Measurements from ENCODE around the gene MECP2.
A peak's percentile ranks its signal among the peaks of the same experiment; 100 is the strongest.
"Not testable (repeated sequence)": the region's sequence is repeated elsewhere in the genome, so short reads cannot be mapped to it uniquely, and the experiment has no call there.

The MECP2 gene

DNA sequence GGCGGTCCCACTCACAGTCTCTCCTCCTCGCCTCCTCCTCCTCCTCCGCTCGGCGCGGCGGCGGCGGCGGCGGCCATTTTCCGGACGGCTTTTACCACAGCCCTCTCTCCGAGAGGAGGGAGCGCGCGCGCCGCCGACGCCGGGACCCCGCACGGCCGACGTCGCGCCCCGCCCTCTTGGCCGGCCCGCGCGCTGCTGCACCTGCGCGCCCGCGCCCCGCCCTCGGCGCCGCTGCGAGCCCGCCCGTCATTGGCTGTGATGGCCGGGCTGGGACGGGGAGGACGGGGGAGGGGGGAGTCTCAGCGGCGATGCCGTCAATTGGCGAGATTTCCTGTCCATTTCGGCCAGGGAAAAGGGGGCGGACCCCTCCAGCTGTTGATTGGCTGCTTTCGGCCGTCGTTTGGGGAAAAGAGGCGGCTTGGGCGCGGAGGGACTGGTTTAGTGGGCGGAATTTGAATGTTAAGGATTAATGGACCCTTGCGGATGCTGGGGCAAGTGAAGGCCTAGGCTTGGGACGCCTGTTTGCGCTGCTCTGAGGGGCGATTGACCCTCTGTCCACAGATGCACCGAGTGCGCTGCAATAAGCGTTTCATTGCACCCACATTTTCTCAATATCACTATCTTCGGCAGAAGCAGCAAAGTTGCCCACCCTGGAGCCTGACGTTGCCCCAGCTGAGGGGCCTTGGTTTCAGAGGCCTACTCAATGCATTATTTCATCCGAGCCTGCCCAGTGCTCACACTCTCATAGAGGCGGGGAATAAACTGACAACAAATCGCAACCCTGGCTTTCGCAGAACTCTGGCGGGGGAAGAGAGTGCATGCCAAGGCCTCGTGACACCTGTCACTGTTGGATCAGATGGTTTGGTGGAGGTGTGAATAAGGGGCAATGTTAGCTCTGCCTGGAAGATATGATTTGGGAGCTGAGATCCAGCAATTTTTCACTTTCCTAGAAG is at the start of gene MECP2:
Gene MECP2 (minus strand): TSS at position 129 of the 953 bp plus-strand sequence.
- DNase-seq (ENCODE audit: extremely low read depth, low read depth), result peak; percentile 70
- TF ChIP-seq, protein P1, sequence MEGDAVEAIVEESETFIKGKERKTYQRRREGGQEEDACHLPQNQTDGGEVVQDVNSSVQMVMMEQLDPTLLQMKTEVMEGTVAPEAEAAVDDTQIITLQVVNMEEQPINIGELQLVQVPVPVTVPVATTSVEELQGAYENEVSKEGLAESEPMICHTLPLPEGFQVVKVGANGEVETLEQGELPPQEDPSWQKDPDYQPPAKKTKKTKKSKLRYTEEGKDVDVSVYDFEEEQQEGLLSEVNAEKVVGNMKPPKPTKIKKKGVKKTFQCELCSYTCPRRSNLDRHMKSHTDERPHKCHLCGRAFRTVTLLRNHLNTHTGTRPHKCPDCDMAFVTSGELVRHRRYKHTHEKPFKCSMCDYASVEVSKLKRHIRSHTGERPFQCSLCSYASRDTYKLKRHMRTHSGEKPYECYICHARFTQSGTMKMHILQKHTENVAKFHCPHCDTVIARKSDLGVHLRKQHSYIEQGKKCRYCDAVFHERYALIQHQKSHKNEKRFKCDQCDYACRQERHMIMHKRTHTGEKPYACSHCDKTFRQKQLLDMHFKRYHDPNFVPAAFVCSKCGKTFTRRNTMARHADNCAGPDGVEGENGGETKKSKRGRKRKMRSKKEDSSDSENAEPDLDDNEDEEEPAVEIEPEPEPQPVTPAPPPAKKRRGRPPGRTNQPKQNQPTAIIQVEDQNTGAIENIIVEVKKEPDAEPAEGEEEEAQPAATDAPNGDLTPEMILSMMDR (IDR thresholded peaks at IDR 0.05; ENCODE audit: low read depth, low read length, missing control alignments), result no peak
- peak within 1 kb of the TSS; percentile 67 for H3K4me3 ChIP-seq (replicated peaks; ENCODE audit: low read depth, low read length)

DNA sequence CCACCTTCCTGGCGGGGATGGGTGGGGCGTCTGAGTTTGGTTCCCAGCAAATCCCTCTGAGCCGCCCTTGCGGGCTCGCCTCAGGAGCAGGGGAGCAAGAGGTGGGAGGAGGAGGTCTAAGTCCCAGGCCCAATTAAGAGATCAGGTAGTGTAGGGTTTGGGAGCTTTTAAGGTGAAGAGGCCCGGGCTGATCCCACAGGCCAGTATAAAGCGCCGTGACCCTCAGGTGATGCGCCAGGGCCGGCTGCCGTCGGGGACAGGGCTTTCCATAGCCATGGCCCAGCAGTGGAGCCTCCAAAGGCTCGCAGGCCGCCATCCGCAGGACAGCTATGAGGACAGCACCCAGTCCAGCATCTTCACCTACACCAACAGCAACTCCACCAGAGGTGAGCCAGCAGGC is 46.5 kb upstream of the MECP2 start, which contains the start of gene OPN1LW:
Gene OPN1LW (plus strand): TSS at position 234 of the 400 bp plus-strand sequence. CDS start 41 bp downstream, at position 275.
- not testable (repeated sequence) for DNase-seq (ENCODE audit: extremely low read depth, low read depth); H3K4me3 ChIP-seq (replicated peaks; ENCODE audit: low read depth, low read length)

DNA sequence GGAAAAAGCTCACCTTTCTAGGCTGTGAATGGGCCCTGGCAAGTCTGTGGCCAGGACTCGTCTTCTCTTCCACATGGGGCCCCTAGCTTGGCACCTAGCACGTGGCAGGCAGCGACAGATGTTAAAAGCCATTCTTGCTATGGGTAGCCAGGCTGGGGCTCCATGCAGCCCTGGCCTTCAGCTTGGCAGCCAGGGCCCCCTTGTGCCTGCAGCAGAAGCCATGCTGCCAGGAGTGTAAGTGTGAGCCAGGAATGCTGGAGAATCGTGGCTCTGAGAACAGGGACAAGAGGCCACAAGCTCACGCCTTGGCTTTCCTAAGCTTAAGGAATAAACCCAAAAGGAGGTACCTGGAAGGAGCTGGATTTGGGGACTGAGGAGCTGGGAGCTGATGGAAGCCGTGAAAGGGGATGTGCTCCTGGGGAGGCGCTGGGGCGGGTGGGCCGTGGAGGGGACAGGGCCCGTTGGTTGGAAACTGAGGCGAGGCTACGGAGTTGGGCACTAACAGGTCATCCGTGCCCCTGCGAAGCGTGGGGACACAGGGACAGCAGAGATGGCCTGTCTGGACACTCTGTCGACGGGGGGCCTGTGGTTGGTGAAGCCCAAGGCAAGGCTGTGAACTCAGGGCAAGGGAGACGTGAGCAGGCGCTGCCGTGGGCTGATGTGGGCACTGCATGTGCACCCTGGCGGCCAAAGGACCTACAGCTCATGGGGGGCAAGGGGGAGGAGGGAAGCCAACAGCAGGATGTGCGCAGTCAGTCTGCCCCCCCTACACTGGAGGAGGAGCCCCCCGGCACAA is 45.6 kb upstream of the MECP2 start:
- DNase-seq (ENCODE audit: extremely low read depth, low read depth), result no peak
- TF ChIP-seq, protein P1 (IDR thresholded peaks at IDR 0.05; ENCODE audit: low read depth, low read length, missing control alignments), result no peak
- no peak overlapping the region for H3K4me3 ChIP-seq (replicated peaks; ENCODE audit: low read depth, low read length)

DNA sequence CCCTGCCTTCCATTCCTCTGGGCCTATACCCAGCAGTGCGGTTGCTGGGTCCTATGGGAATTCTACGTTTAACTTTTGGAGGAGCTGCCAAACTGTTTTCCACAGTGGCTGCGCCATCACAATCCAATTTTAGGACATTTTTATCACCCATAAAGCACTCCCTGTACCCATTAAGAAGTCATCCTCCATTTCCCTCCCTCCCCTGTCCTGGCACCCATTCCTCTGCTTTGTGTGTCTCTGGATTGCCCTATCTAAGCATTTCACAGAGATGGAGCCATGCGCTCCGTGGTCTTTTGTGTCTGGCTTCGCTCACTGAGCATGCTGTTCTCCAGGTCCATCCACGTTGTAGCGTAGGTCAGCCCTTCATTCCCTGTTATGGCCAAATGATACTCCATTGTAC is 44.9 kb upstream of the MECP2 start:
- H3K4me3 ChIP-seq (replicated peaks; ENCODE audit: low read depth, low read length), result no peak overlapping the region
- DNase-seq (ENCODE audit: extremely low read depth, low read depth), result no peak
- TF ChIP-seq, protein P1 (IDR thresholded peaks at IDR 0.05; ENCODE audit: low read depth, low read length, missing control alignments), result no peak

DNA sequence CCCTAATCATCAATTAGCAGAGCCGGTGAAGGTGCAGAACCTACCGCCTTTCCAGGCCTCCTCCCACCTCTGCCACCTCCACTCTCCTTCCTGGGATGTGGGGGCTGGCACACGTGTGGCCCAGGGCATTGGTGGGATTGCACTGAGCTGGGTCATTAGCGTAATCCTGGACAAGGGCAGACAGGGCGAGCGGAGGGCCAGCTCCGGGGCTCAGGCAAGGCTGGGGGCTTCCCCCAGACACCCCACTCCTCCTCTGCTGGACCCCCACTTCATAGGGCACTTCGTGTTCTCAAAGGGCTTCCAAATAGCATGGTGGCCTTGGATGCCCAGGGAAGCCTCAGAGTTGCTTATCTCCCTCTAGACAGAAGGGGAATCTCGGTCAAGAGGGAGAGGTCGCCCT is 43.2 kb upstream of the MECP2 start:
- H3K4me3 ChIP-seq (replicated peaks; ENCODE audit: low read depth, low read length), result no peak overlapping the region
- TF ChIP-seq, protein P1 (IDR thresholded peaks at IDR 0.05; ENCODE audit: low read depth, low read length, missing control alignments), result no peak
- no peak for DNase-seq (ENCODE audit: extremely low read depth, low read depth)

DNA sequence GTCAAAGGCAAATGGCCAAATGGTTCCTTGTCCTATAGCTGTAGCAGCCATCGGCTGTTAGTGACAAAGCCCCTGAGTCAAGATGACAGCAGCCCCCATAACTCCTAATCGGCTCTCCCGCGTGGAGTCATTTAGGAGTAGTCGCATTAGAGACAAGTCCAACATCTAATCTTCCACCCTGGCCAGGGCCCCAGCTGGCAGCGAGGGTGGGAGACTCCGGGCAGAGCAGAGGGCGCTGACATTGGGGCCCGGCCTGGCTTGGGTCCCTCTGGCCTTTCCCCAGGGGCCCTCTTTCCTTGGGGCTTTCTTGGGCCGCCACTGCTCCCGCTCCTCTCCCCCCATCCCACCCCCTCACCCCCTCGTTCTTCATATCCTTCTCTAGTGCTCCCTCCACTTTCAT is 42.7 kb upstream of the MECP2 start:
- no peak overlapping the region for H3K4me3 ChIP-seq (replicated peaks; ENCODE audit: low read depth, low read length)
- no peak for DNase-seq (ENCODE audit: extremely low read depth, low read depth)
- TF ChIP-seq, protein P1 (IDR thresholded peaks at IDR 0.05; ENCODE audit: low read depth, low read length, missing control alignments), result no peak

DNA sequence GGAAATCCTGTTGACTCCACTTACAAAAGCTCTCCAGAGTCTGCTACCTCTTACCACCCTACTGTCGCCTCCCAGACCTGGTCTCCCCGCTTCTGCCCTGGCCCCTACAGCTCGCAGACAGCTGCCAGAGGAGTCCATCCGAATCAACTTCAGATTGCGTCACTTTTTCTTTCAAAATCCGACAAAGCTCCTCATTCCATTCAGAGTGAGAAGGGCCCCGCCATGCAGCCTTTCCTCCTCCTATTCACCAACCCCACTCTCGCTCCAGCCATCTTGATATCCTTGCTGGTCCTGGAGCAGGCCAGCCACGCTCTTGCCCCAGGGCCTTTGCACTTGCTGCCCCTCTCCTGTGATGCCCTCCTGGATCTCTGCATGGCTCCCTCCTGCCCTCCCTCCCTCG is 41.3 kb upstream of the MECP2 start:
- no peak for DNase-seq (ENCODE audit: extremely low read depth, low read depth)
- H3K4me3 ChIP-seq (replicated peaks; ENCODE audit: low read depth, low read length), result no peak overlapping the region
- TF ChIP-seq, protein P1 (IDR thresholded peaks at IDR 0.05; ENCODE audit: low read depth, low read length, missing control alignments), result no peak
